H1 (cell line): ENCODE measurements around the gene BSCL2. TPM values are rescaled to one million over a fixed set of nuclear protein-coding genes. Genes with fewer than 3 reads are reported as not detected.

ENCODE experiments used
- CTCF ChIA-PET: fragments of 300-600 bp; sonication (Branson Sonifier 250); formaldehyde crosslinking; loops from one replicate; lab custom pipeline; 2021; ENCODE audit not compliant: partially characterized antibody; lab: Charles Lee
- POLR2A ChIA-PET: fragments of 300-600 bp; sonication (Branson Sonifier 250); formaldehyde crosslinking; loops from one replicate; lab custom pipeline; 2021; ENCODE audit warnings: inconsistent platforms; ENCODE audit not compliant: partially characterized antibody; lab: Charles Lee
- DNase-seq, 2 experiments: peaks; one replicate each; pipeline versions ENCODE4 v3.0.0 to v3.0.0-alpha.2; 2010 to 2022; ENCODE audit warnings: low spot score in 2 of 2, low read depth in 1 of 2, mixed read lengths in 1 of 2
- FAIRE-seq: peaks from 2 replicates; lab custom pipeline; 2011; peaks lifted over from hg19 to GRCh38; lab: Jason Lieb, UNC
- H2AFZ ChIP-seq: 2 replicates; pipeline ENCODE4 v1.8.1; 2012; ENCODE audit warnings: low read length, inconsistent platforms
- H2AK5ac ChIP-seq: 2 replicates; pipeline ENCODE4 v1.6.1; 2013; ENCODE audit warnings: low read depth, low read length
- H2BK120ac ChIP-seq: replicated peaks from 2 replicates; pipeline ENCODE3; 2013; ENCODE audit warnings: low read depth, low read length, inconsistent platforms
- H2BK12ac ChIP-seq: 2 replicates; pipeline ENCODE4 v1.6.1; 2013; ENCODE audit warnings: low read depth, low read length
- H2BK15ac ChIP-seq: 2 replicates; pipeline ENCODE4 v1.6.1; 2013; ENCODE audit warnings: low read length
- H2BK20ac ChIP-seq: 2 replicates; pipeline ENCODE4 v1.6.1; 2013; ENCODE audit warnings: low read length
- H2BK5ac ChIP-seq: 2 replicates; pipeline ENCODE4 v1.6.1; 2013; ENCODE audit warnings: low read depth, low read length
- H3K14ac ChIP-seq: 2 replicates; pipeline ENCODE4 v1.6.1; 2013; ENCODE audit warnings: inconsistent platforms; ENCODE audit not compliant: insufficient read length
- H3K18ac ChIP-seq: 2 replicates; pipeline ENCODE4 v1.6.1; 2013; ENCODE audit warnings: low read length; ENCODE audit errors: extremely low read depth
- H3K23ac ChIP-seq: 2 replicates; pipeline ENCODE4 v1.6.1; 2013; ENCODE audit warnings: inconsistent platforms; ENCODE audit not compliant: insufficient read length
- H3K23me2 ChIP-seq: 2 replicates; pipeline ENCODE4 v1.6.1; 2013; ENCODE audit warnings: low read depth, low read length
- H3K27ac ChIP-seq: 2 replicates; pipeline ENCODE4 v1.6.1; 2011; ENCODE audit warnings: low read depth, low read length, inconsistent platforms
- H3K27me3 ChIP-seq, 4 experiments: replicated peaks in 1 of 4; 1 replicate in 1 of 4; 2 replicates in 3 of 4; pipeline versions ENCODE4 v1.6.1 to v1.8.1; 2011 to 2013; ENCODE audit warnings: low read length in 3 of 4, mild to moderate bottlenecking in 3 of 4, inconsistent platforms in 2 of 4, mixed read lengths in 2 of 4, moderate library complexity in 1 of 4; ENCODE audit not compliant: control insufficient read depth in 3 of 4, insufficient read depth in 3 of 4; ENCODE audit errors: extremely low read depth in 1 of 4
- H3K36me3 ChIP-seq, 4 experiments: 2 replicates each; pipeline versions ENCODE4 v1.6.1 to v1.8.1; 2011 to 2013; ENCODE audit warnings: mild to moderate bottlenecking in 4 of 4, low read length in 3 of 4, moderate library complexity in 2 of 4, control low read depth in 1 of 4, inconsistent platforms in 1 of 4; ENCODE audit not compliant: insufficient read depth in 4 of 4, control insufficient read depth in 2 of 4
- H3K4ac ChIP-seq: replicated peaks from 2 replicates; pipeline ENCODE3; 2013; ENCODE audit warnings: low read length, low read depth, mixed read lengths, inconsistent platforms; ENCODE audit not compliant: insufficient read length
- H3K4me1 ChIP-seq, 4 experiments: replicated peaks in 1 of 4; 1 replicate in 1 of 4; 2 replicates in 3 of 4; pipeline versions ENCODE4 v1.6.1 to v1.8.1; 2011 to 2013; ENCODE audit warnings: low read length in 3 of 4, inconsistent platforms in 2 of 4, mixed read lengths in 1 of 4; ENCODE audit not compliant: insufficient read depth in 4 of 4, control insufficient read depth in 3 of 4
- H3K4me2 ChIP-seq, 2 experiments: 2 replicates each; pipeline versions ENCODE4 v1.6.1 to v1.8.1; 2011 to 2013; ENCODE audit warnings: low read depth in 2 of 2, low read length in 2 of 2, control low read depth in 1 of 2, inconsistent platforms in 1 of 2, mild to moderate bottlenecking in 1 of 2; ENCODE audit not compliant: insufficient read depth in 1 of 2
- H3K4me3 ChIP-seq, 4 experiments: fragments of 200-600, 300-600 bp in 1 of 4; sonication (generic), shearing (Covaris generic), sonication (Bioruptor Twin) in 1 of 4; 2 replicates each; pipeline versions ENCODE4 v1.5.1 to v1.8.1; 2011 to 2016; ENCODE audit warnings: low read length in 4 of 4, low read depth in 3 of 4, control low read depth in 2 of 4, inconsistent platforms in 2 of 4, mild to moderate bottlenecking in 2 of 4, mixed read lengths in 1 of 4, moderate library complexity in 1 of 4; ENCODE audit not compliant: insufficient read depth in 2 of 4; ENCODE audit errors: extremely low read depth in 1 of 4
- H3K56ac ChIP-seq: replicated peaks from 2 replicates; pipeline ENCODE3; 2013; ENCODE audit warnings: low read depth, mild to moderate bottlenecking, mixed read lengths, low read length, inconsistent platforms; ENCODE audit not compliant: insufficient read length
- H3K79me1 ChIP-seq: 2 replicates; pipeline ENCODE4 v1.6.1; 2013; ENCODE audit warnings: low read depth, low read length, control low read depth
- H3K79me2 ChIP-seq, 2 experiments: 2 replicates each; pipeline versions ENCODE4 v1.6.1 to v1.8.1; 2012 to 2013; ENCODE audit warnings: low read length in 2 of 2, mild to moderate bottlenecking in 2 of 2, inconsistent platforms in 1 of 2; ENCODE audit not compliant: insufficient read depth in 2 of 2, control insufficient read depth in 1 of 2
- H3K9ac ChIP-seq, 4 experiments: replicated peaks in 1 of 4; 1 replicate in 1 of 4; 2 replicates in 3 of 4; pipeline versions ENCODE4 v1.6.1 to v1.8.1; 2011 to 2013; ENCODE audit warnings: low read depth in 3 of 4, low read length in 3 of 4, control low read depth in 2 of 4, mild to moderate bottlenecking in 2 of 4, moderate library complexity in 2 of 4, inconsistent platforms in 1 of 4; ENCODE audit errors: extremely low read depth in 1 of 4
- H3K9me3 ChIP-seq, 2 experiments: 2 replicates each; pipeline versions ENCODE4 v1.6.1 to v1.8.1; 2012 to 2013; ENCODE audit warnings: mild to moderate bottlenecking in 2 of 2, moderate library complexity in 2 of 2, control low read depth in 1 of 2, inconsistent platforms in 1 of 2, low read depth in 1 of 2, low read length in 1 of 2, mixed read lengths in 1 of 2; ENCODE audit not compliant: insufficient read depth in 2 of 2
- H4K20me1 ChIP-seq, 2 experiments: replicated peaks in 1 of 2; 2 replicates each; pipeline versions ENCODE3 to v1.8.1; 2011 to 2013; ENCODE audit warnings: inconsistent platforms in 2 of 2, low read length in 2 of 2, mild to moderate bottlenecking in 1 of 2; ENCODE audit not compliant: insufficient read depth in 2 of 2, control insufficient read depth in 1 of 2
- H4K5ac ChIP-seq: 2 replicates; pipeline ENCODE4 v1.6.1; 2013; ENCODE audit warnings: low read length, low read depth, mixed read lengths, inconsistent platforms; ENCODE audit not compliant: insufficient read length
- H4K8ac ChIP-seq: 2 replicates; pipeline ENCODE4 v1.8.0; 2013; ENCODE audit warnings: mild to moderate bottlenecking, moderate library complexity, low read length, inconsistent platforms; ENCODE audit not compliant: insufficient read depth; ENCODE audit errors: extremely low read depth
- H4K91ac ChIP-seq: replicated peaks from 2 replicates; pipeline ENCODE3; 2013; ENCODE audit warnings: low read length, mixed read lengths, inconsistent platforms; ENCODE audit not compliant: insufficient read length
- BACH1 ChIP-seq: IDR thresholded peaks from 2 replicates; pipeline ENCODE4 v1.6.1; 2012; ENCODE audit warnings: low read length, improper control_type of control experiment
- CTBP2 ChIP-seq: IDR thresholded peaks from 2 replicates; pipeline ENCODE4 v1.7.0; 2011; ENCODE audit warnings: borderline replicate concordance, mild to moderate bottlenecking, moderate library complexity, mixed read lengths, low read length; ENCODE audit not compliant: insufficient read depth, insufficient read length
- KDM4A ChIP-seq: IDR thresholded peaks from one replicate; pipeline ENCODE4 v1.7.1; 2012; ENCODE audit warnings: low read depth, mild to moderate bottlenecking, moderate library complexity, low read length, inconsistent platforms; ENCODE audit not compliant: severe bottlenecking
- NANOG ChIP-seq: IDR thresholded peaks from 2 replicates; pipeline ENCODE4 v1.6.1; 2011; ENCODE audit warnings: low read length, low read depth, mild to moderate bottlenecking, inconsistent platforms; ENCODE audit not compliant: insufficient read depth, poor library complexity, severe bottlenecking
- POLR2A ChIP-seq, 2 experiments: IDR thresholded peaks; 1 replicate in 1 of 2; 2 replicates in 1 of 2; pipeline ENCODE4 v1.6.1; 2011; ENCODE audit warnings: low read depth in 2 of 2, low read length in 2 of 2, mild to moderate bottlenecking in 2 of 2; ENCODE audit errors: control extremely low read depth in 1 of 2
- SIX5 ChIP-seq: IDR thresholded peaks from 2 replicates; pipeline ENCODE4 v1.6.1; 2011; ENCODE audit warnings: mild to moderate bottlenecking, low read depth, low read length
- SP4 ChIP-seq: IDR thresholded peaks from 2 replicates; pipeline ENCODE4 v1.6.1; 2012; ENCODE audit warnings: low read length, inconsistent platforms
- SUZ12 ChIP-seq: fragments of 200-600 bp; sonication (generic); IDR thresholded peaks from 2 replicates; pipeline ENCODE4 v1.6.1; 2012; ENCODE audit warnings: mild to moderate bottlenecking, inconsistent platforms, low read length, moderate library complexity, mixed read lengths
- TEAD4 ChIP-seq: IDR thresholded peaks from 2 replicates; pipeline ENCODE4 v1.6.1; 2012; ENCODE audit warnings: low read depth, low read length, inconsistent platforms, mixed read lengths
- YY1 ChIP-seq: IDR thresholded peaks from 2 replicates; pipeline ENCODE4 v1.6.1; 2011; ENCODE audit warnings: low read depth, mild to moderate bottlenecking, low read length
- WGBS, 2 experiments: shearing (Covaris generic) in 1 of 2; methylation state at CpG; one replicate each; pipeline versions ENCODE4 v1.1.6 to v1.1.7; 2013 to 2015; ENCODE audit warnings: low lambda C conversion rate in 2 of 2, mixed read lengths in 2 of 2, inconsistent platforms in 1 of 2, low coverage in 1 of 2, missing lambda C conversion rate in 1 of 2; ENCODE audit not compliant: insufficient replicate concordance in 2 of 2, insufficient coverage in 1 of 2, insufficient read length in 1 of 2; ENCODE audit errors: extremely low coverage in 1 of 2, missing lambda C conversion rate in 1 of 2; 5-methylcytosine and 5-hydroxymethylcytosine counted together
- polyA plus RNA-seq, 7 experiments: library from polyadenylated mRNA; depleted of rRNA in 3 of 7; stranded (reverse) in 5 of 7; unstranded in 2 of 7; fragments of >200 nt in 5 of 7; fragments of 200-250 nt in 2 of 7; gene quantifications; 1 replicate in 5 of 7; 2 replicates in 1 of 7; 4 replicates in 1 of 7; pipeline versions ENCODE4 v1.2.1 to v1.2.3, GENCODE V29; 2011 to 2013; ENCODE audit warnings: missing spikeins in 2 of 7, mixed read lengths in 2 of 7
- total RNA-seq: library from RNA; stranded (reverse); fragmentation: NEBNext Ultra II Directional; extraction: Animal tissue kit (Norgen Biotek cat#: 25700); gene quantifications from 2 replicates; pipeline ENCODE4 v1.2.1, GENCODE V29; 2021
- TF ChIP-seq, protein P1 (sequence below), 3 experiments: IDR thresholded peaks; 1 replicate in 2 of 3; 2 replicates in 1 of 3; pipeline versions ENCODE4 v1.5.1 to v1.6.1; 2011; ENCODE audit warnings: low read length in 3 of 3, mild to moderate bottlenecking in 3 of 3, inconsistent platforms in 2 of 3, low read depth in 1 of 3, moderate library complexity in 1 of 3; ENCODE audit not compliant: insufficient read depth in 1 of 3; ENCODE audit errors: control extremely low read depth in 1 of 3

BSCL2 gene
- total and polyA plus RNA-seq, 2 of the 8 experiments (the other 6 are each of a cell fraction or from before 2014, with no cell fraction given) = 59.5 to 264 TPM

DNA sequence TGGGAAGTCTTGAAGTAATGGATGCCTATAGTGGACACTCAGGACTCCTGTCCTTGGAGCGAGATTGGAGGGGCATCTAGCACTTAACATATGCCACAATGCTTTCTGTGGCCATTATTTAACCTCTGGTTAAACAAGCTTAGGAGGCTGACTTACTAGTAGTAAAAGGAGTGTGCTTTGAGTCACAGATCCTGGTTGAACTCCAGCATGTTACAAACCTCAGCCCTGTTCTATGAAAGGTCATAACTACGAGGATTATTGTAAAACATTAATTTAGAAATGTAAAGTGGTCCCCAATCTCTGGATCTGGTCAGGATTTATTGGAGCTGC, 34.1 kb downstream of the BSCL2 start:
- DNase-seq = no peak
- H3K14ac ChIP-seq = no peak overlapping the region
- H2AFZ ChIP-seq = no peak overlapping the region
- no peak overlapping the region for H3K18ac ChIP-seq
- peaks cover 6% of the 10 kb centered on the region; the same call in 1 of the 2 replicates for H3K79me1 ChIP-seq
- peaks cover 0 to 17% of the 10 kb centered on the region in 2 experiments; a peak in 2 of 4 replicates for H3K79me2 ChIP-seq
- H2BK15ac ChIP-seq = no peak overlapping the region
- H3K27me3 ChIP-seq = no peaks in the 10 kb centered on the region
- no peak overlapping the region for H3K23ac ChIP-seq
- ChIA-PET POLR2A (interaction anchor here (0.9 to 61.4 kb wide), 8 partner anchors 13 to 168 kb away, joined by 3 to 2041 read pairs (median 15); partner anchors contain the start of genes BSCL2, C11orf98, CSKMT and EEF1G), CTCF (interaction anchor here (0.6 to 1.2 kb wide), 3 partner anchors 96 to 1478 kb away, joined by 3 read pairs; no protein-coding TSS in a partner anchor)
- H3K9ac ChIP-seq = no peak overlapping the region
- H3K56ac ChIP-seq = no peak overlapping the region
- H3K9me3 ChIP-seq = no peaks in the 10 kb centered on the region
- H4K5ac ChIP-seq = no peak overlapping the region
- H2BK120ac ChIP-seq = no peak overlapping the region
- H2BK12ac ChIP-seq = no peak overlapping the region
- no peak overlapping the region for H3K4ac ChIP-seq
- peaks cover 12% of the 10 kb centered on the region for H3K23me2 ChIP-seq
- peaks cover 0 to 1% of the 10 kb centered on the region in 2 experiments for H4K20me1 ChIP-seq
- no peak overlapping the region for H2BK20ac ChIP-seq
- peaks cover 5 to 29% (median 9%) of the 10 kb centered on the region in 4 experiments; a peak in 5 of 8 replicates for H3K36me3 ChIP-seq
- peak overlapping the region in 2 of 4 experiments; percentile 88 to 96; a peak in 2 of 8 replicates for H3K4me3 ChIP-seq
- no peak for TF ChIP-seq BACH1
- no peak for TF ChIP-seq SIX5
- TF ChIP-seq SP4 = no peak
- no peak for TF ChIP-seq TEAD4
- TF ChIP-seq YY1 = no peak
- no peak for TF ChIP-seq SUZ12
- no peak for TF ChIP-seq NANOG
- TF ChIP-seq, protein P1, sequence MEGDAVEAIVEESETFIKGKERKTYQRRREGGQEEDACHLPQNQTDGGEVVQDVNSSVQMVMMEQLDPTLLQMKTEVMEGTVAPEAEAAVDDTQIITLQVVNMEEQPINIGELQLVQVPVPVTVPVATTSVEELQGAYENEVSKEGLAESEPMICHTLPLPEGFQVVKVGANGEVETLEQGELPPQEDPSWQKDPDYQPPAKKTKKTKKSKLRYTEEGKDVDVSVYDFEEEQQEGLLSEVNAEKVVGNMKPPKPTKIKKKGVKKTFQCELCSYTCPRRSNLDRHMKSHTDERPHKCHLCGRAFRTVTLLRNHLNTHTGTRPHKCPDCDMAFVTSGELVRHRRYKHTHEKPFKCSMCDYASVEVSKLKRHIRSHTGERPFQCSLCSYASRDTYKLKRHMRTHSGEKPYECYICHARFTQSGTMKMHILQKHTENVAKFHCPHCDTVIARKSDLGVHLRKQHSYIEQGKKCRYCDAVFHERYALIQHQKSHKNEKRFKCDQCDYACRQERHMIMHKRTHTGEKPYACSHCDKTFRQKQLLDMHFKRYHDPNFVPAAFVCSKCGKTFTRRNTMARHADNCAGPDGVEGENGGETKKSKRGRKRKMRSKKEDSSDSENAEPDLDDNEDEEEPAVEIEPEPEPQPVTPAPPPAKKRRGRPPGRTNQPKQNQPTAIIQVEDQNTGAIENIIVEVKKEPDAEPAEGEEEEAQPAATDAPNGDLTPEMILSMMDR (IDR thresholded peaks at IDR 0.05; ENCODE audit: control extremely low read depth in 1 of 3, insufficient read depth in 1 of 3, low read depth in 1 of 3, low read length in 3 of 3) = no peak
- TF ChIP-seq POLR2A (IDR thresholded peaks at IDR 0.05; ENCODE audit: control extremely low read depth in 1 of 2, low read depth in 2 of 2, low read length in 2 of 2) = no peak
- TF ChIP-seq CTBP2 = no peak
- TF ChIP-seq KDM4A = no peak
- peaks cover 3 to 8% (median 5%) of the 10 kb centered on the region in 4 experiments; a peak in 6 of 7 replicates for H3K4me1 ChIP-seq
- no peak overlapping the region for H4K91ac ChIP-seq
- 97% methylated on average over 2 of the region's 2 CpGs; no CpG with 5 or more reads in 1 of the 2 experiments for WGBS, 2 experiments
- no peak overlapping the region for H2BK5ac ChIP-seq
- H2AK5ac ChIP-seq = no peak overlapping the region
- H3K4me2 ChIP-seq = peak overlapping the region in 1 of 2 experiments; percentile 90; a peak in 2 of 4 replicates
- no peak overlapping the region for H3K27ac ChIP-seq
- no peak overlapping the region for H4K8ac ChIP-seq
- FAIRE-seq = no peak
